ENCODE data around the gene MAST4. TPM values are rescaled to one million over a fixed set of nuclear protein-coding genes. Genes with fewer than 3 reads are reported as not detected.
A peak's percentile ranks its signal among the peaks of the same experiment; 100 is the strongest.

Gene MAST4
- total and polyA plus RNA-seq, 2 donors (not counting 1 experiment from before 2014, with no cell fraction given), result 7.0 to 15.2 TPM

DNA sequence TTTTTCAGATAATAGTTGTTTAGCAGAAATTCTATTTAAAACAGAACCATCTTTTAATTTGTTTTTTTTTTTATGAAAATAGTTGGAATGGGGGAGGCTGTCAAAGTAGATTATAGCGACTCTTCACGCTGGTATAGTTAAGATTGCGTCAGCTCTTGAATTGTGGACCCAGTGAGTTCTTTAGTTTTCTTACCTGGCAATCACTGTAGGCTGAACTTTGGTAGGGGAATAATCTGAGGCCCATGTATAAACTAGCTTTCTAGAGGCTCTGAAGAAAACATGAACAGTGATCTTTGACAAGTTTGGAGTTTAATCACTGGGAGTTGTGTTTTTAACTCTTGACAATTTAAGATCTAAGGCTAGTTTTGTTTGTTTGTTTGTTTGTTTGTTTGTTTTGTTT is 519.6 kb downstream of the MAST4 start:
- H3K27ac ChIP-seq (ENCODE audit: insufficient read depth, low read length), result no peak overlapping the region
- H3K36me3 ChIP-seq (ENCODE audit: control insufficient read depth, insufficient read depth, low read length), result no peaks in the 10 kb centered on the region
- no peak overlapping the region for H3K9ac ChIP-seq (ENCODE audit: insufficient read depth, low read length)
- H3K27me3 ChIP-seq (ENCODE audit: control insufficient read depth, insufficient read depth, low read length), result no peaks in the 10 kb centered on the region
- no peak for DNase-seq (ENCODE audit: low read depth in 2 of 2)
- TF ChIP-seq, protein P1, sequence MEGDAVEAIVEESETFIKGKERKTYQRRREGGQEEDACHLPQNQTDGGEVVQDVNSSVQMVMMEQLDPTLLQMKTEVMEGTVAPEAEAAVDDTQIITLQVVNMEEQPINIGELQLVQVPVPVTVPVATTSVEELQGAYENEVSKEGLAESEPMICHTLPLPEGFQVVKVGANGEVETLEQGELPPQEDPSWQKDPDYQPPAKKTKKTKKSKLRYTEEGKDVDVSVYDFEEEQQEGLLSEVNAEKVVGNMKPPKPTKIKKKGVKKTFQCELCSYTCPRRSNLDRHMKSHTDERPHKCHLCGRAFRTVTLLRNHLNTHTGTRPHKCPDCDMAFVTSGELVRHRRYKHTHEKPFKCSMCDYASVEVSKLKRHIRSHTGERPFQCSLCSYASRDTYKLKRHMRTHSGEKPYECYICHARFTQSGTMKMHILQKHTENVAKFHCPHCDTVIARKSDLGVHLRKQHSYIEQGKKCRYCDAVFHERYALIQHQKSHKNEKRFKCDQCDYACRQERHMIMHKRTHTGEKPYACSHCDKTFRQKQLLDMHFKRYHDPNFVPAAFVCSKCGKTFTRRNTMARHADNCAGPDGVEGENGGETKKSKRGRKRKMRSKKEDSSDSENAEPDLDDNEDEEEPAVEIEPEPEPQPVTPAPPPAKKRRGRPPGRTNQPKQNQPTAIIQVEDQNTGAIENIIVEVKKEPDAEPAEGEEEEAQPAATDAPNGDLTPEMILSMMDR (conservative IDR thresholded peaks at IDR 0.05 in 1 of 2, IDR thresholded peaks at IDR 0.05 in 1 of 2; ENCODE audit: low read depth in 1 of 2, low read length in 2 of 2), result no peak
- no peak for TF ChIP-seq EZH2 (IDR thresholded peaks at IDR 0.05; ENCODE audit: low read length, missing control alignments)
- H2AFZ ChIP-seq (ENCODE audit: low read length), result no peak overlapping the region
- no peak overlapping the region for H3K4me2 ChIP-seq (ENCODE audit: extremely low read depth, insufficient read depth, low read length)
- H3K4me1 ChIP-seq (ENCODE audit: control insufficient read depth, extremely low read depth, insufficient read depth, low read length), result no peaks in the 10 kb centered on the region
- no peaks in the 10 kb centered on the region for H3K9me3 ChIP-seq (ENCODE audit: control insufficient read depth, insufficient read depth, low read depth, low read length)
- H4K20me1 ChIP-seq (ENCODE audit: control insufficient read depth, extremely low read depth, insufficient read depth, low read length), result no peaks in the 10 kb centered on the region
- H3K79me2 ChIP-seq (ENCODE audit: control insufficient read depth, insufficient read depth, low read length), result no peaks in the 10 kb centered on the region
- no peak overlapping the region for H3K4me3 ChIP-seq (replicated peaks in 1 of 4; ENCODE audit: control extremely low read depth in 1 of 4, insufficient read depth in 1 of 4, low read depth in 3 of 4, low read length in 4 of 4)

DNA sequence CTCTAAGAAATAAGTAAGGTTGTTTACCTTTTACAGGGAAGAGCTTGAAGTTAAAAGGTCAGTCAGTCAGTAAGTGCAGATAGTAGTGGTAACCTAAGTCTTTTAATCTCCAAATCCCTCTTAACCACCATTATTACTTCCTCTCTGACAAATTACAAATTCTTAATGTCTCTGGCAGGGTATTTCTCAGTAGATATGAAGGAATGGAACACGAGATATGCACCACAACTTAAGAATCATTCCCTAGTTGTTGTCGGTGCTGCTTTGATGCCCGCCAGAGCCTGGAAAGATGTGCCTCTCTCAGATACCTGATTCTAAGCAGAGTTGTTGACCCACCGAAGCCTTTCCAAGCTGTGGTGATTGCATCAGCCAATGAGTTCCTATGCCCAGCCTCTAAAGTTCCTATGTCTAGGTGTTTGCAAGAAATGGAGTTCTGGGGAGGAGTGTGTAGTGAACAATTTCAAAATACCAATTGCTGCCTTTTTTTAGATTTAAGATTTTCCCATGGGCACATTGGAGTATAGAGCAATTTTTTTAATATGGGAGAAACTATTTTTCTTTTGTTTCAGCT is 521.9 kb downstream of the MAST4 start:
- TF ChIP-seq EZH2 (IDR thresholded peaks at IDR 0.05; ENCODE audit: low read length, missing control alignments), result no peak
- TF ChIP-seq, protein P1 (conservative IDR thresholded peaks at IDR 0.05 in 1 of 2, IDR thresholded peaks at IDR 0.05 in 1 of 2; ENCODE audit: low read depth in 1 of 2, low read length in 2 of 2), result no peak
- H3K4me3 ChIP-seq (replicated peaks in 1 of 4; ENCODE audit: control extremely low read depth in 1 of 4, insufficient read depth in 1 of 4, low read depth in 3 of 4, low read length in 4 of 4), result no peak overlapping the region
- no peak overlapping the region for H2AFZ ChIP-seq (ENCODE audit: low read length)
- H3K79me2 ChIP-seq (ENCODE audit: control insufficient read depth, insufficient read depth, low read length), result no peaks in the 10 kb centered on the region
- H3K27ac ChIP-seq (ENCODE audit: insufficient read depth, low read length), result no peak overlapping the region
- H3K27me3 ChIP-seq (ENCODE audit: control insufficient read depth, insufficient read depth, low read length), result no peaks in the 10 kb centered on the region
- H3K9ac ChIP-seq (ENCODE audit: insufficient read depth, low read length), result no peak overlapping the region
- no peak overlapping the region for H3K4me2 ChIP-seq (ENCODE audit: extremely low read depth, insufficient read depth, low read length)
- no peaks in the 10 kb centered on the region for H3K36me3 ChIP-seq (ENCODE audit: control insufficient read depth, insufficient read depth, low read length)
- no peaks in the 10 kb centered on the region for H3K4me1 ChIP-seq (ENCODE audit: control insufficient read depth, extremely low read depth, insufficient read depth, low read length)
- H4K20me1 ChIP-seq (ENCODE audit: control insufficient read depth, extremely low read depth, insufficient read depth, low read length), result no peaks in the 10 kb centered on the region
- peak in 1 of 2 donors; percentile 5 for DNase-seq (ENCODE audit: low read depth in 2 of 2)
- no peaks in the 10 kb centered on the region for H3K9me3 ChIP-seq (ENCODE audit: control insufficient read depth, insufficient read depth, low read depth, low read length)

DNA sequence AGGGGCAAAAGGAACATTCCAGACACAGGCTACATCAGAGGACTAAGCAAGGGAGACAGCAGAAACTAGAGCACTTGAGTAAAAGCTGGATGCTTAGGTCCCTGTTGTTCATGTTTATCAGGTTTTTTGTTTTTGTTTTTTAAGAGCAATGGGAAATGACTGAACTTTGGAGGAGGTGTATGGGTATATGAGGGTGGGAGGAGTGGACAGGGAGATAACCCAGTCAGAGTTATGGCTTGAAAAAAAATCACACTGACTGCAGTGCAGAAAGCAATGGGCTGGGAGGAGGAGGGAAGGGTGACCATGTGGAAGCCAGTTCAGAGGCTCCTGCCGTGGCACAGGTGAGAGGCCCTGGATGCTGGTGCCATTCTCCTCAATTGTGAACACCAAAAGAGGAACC is 522.8 kb downstream of the MAST4 start:
- no peak overlapping the region for H3K4me2 ChIP-seq (ENCODE audit: extremely low read depth, insufficient read depth, low read length)
- H4K20me1 ChIP-seq (ENCODE audit: control insufficient read depth, extremely low read depth, insufficient read depth, low read length), result no peaks in the 10 kb centered on the region
- no peak overlapping the region for H3K27ac ChIP-seq (ENCODE audit: insufficient read depth, low read length)
- no peak for DNase-seq (ENCODE audit: low read depth in 2 of 2)
- no peaks in the 10 kb centered on the region for H3K79me2 ChIP-seq (ENCODE audit: control insufficient read depth, insufficient read depth, low read length)
- no peak overlapping the region for H3K4me3 ChIP-seq (replicated peaks in 1 of 4; ENCODE audit: control extremely low read depth in 1 of 4, insufficient read depth in 1 of 4, low read depth in 3 of 4, low read length in 4 of 4)
- no peak overlapping the region for H2AFZ ChIP-seq (ENCODE audit: low read length)
- TF ChIP-seq EZH2 (IDR thresholded peaks at IDR 0.05; ENCODE audit: low read length, missing control alignments), result no peak
- TF ChIP-seq, protein P1 (conservative IDR thresholded peaks at IDR 0.05 in 1 of 2, IDR thresholded peaks at IDR 0.05 in 1 of 2; ENCODE audit: low read depth in 1 of 2, low read length in 2 of 2), result no peak
- no peaks in the 10 kb centered on the region for H3K36me3 ChIP-seq (ENCODE audit: control insufficient read depth, insufficient read depth, low read length)
- no peaks in the 10 kb centered on the region for H3K4me1 ChIP-seq (ENCODE audit: control insufficient read depth, extremely low read depth, insufficient read depth, low read length)
- no peaks in the 10 kb centered on the region for H3K9me3 ChIP-seq (ENCODE audit: control insufficient read depth, insufficient read depth, low read depth, low read length)
- no peaks in the 10 kb centered on the region for H3K27me3 ChIP-seq (ENCODE audit: control insufficient read depth, insufficient read depth, low read length)
- H3K9ac ChIP-seq (ENCODE audit: insufficient read depth, low read length), result no peak overlapping the region

All from fibroblast of lung (primary cell).